Measurements from ENCODE around the gene SEC22C.

SEC22C gene

GRCh38 chr3:42572278-42572677 is 9.5 kb downstream of the SEC22C start:
- DNase-seq (ENCODE audit: low spot score), result no peak
- Histone ChIP-seq H3K4me1 (ENCODE audit: control insufficient read depth in 2 of 2, insufficient read depth in 1 of 2, low read depth in 1 of 2, low read length in 2 of 2) (no peaks in the 10 kb centered on the region), H3K4ac (ENCODE audit: low read length) (no peak overlapping the region), H3K18ac (ENCODE audit: low read length) (no peak overlapping the region), H3K36me3 (replicated peaks in 1 of 2; ENCODE audit: control insufficient read depth in 2 of 2, insufficient read depth in 2 of 2, low read length in 2 of 2) (peaks cover 5 to 72% of the 10 kb centered on the region in 2 donors), H4K91ac (ENCODE audit: low read depth, low read length, poor library complexity) (no peak overlapping the region), H3K14ac (ENCODE audit: low read length) (no peak overlapping the region), H3K23ac (ENCODE audit: low read depth, low read length, poor library complexity) (no peak overlapping the region), H3K79me1 (ENCODE audit: low read depth, low read length) (no peaks in the 10 kb centered on the region), H2AK5ac (ENCODE audit: low read depth, low read length) (no peak overlapping the region), H3K9me3 (replicated peaks in 1 of 2; ENCODE audit: control insufficient read depth in 2 of 2, insufficient read depth in 1 of 2, low read depth in 1 of 2, low read length in 2 of 2) (peaks cover 1 to 26% of the 10 kb centered on the region in 2 donors), H3K27ac (replicated peaks; ENCODE audit: low read length) (no peak overlapping the region), H2BK15ac (ENCODE audit: low read length) (no peak overlapping the region), H3K27me3 (ENCODE audit: control insufficient read depth in 3 of 3, insufficient read depth in 3 of 3, low read depth in 1 of 3, low read length in 3 of 3) (no peaks in the 10 kb centered on the region), H4K8ac (ENCODE audit: low read depth, low read length) (no peak overlapping the region), H2AFZ (ENCODE audit: low read length) (no peak overlapping the region), H2BK120ac (ENCODE audit: low read depth, low read length) (no peak overlapping the region), H3K4me3 (ENCODE audit: low read length in 2 of 2) (no peak overlapping the region), H3K4me2 (ENCODE audit: insufficient read depth, low read length, poor library complexity, severe bottlenecking) (no peak overlapping the region), H2BK5ac (ENCODE audit: low read length) (no peak overlapping the region), H3K9ac (ENCODE audit: low read depth, low read length, poor library complexity) (no peak overlapping the region), H2BK12ac (ENCODE audit: low read length) (no peak overlapping the region)
- WGBS, 2 donors (ENCODE audit: extremely low coverage in 2 of 2, insufficient read length in 2 of 2, insufficient replicate concordance in 1 of 2), result no CpG with 5 or more reads among the region's 3 CpGs

DNA sequence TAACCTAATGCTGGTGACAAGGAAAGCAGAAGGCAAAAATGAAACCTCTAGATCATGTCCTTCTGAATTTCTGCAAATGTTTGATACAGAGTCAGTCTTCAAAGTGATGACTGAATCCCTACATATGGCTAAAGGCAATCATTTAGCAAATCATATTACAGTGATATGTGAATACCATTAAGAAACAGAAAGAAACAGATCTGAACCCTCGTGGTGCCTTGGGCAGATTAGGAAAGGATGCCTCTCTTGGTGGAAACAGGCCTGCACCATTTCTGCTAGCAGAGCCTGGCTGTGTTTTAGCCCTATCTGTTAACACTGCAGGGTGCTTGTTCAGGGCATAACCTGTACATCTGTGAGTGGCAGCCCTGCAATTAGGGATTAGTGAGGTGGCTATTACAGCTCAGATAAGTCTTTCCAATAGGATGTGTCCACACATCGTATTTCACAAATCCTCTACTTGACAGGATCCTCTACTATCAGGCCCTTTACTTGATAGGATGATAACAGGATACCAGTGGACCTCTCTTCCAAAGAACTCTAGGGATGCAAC is 12.1 kb downstream of the SEC22C start:
- no peak overlapping the region for H3K4me2 ChIP-seq (ENCODE audit: insufficient read depth, low read length, poor library complexity, severe bottlenecking)

DNA sequence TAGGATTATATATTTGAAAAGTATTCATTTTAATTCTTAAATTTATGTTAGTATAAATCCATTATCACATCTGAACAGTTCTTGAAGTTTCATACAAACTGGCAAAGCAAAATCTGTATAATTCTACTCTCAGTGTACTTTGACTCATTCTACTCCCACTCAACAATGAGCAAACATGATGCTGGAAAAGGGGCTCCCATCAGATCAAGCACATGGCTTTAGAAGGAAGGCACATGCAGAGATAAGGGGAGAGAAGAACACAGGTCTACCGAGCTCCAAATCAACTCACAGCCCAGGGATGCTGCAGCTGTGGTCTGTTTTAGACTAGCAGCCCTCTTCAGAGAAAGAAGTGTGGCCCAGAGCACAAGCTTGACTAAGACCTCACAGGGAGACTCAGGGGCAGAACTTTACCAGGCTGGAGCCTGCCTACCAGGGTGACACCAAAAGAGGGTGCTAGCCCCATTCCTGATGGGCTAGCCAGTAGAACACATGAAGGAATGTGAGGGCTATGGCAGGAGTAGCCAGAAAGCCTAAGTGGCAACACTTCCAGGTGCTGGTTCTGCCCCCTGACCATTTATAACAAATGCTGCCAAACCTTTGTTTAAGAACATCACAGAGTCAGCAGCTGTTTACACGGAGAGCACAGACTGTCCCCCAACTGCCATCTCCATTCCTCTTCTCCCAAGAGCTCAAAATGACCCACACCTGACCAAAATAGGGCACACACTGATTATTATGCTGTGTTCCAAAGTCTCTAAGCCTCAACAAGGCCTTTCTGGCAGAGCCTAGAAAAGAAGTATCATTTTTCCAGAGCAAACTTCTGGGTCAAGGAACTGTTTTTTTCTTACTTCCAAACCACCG is 19.5 kb downstream of the SEC22C start:
- Histone ChIP-seq H3K4me3 (ENCODE audit: low read length in 2 of 2) (no peak overlapping the region), H2AFZ (ENCODE audit: low read length) (no peak overlapping the region), H3K27ac (replicated peaks; ENCODE audit: low read length) (no peak overlapping the region), H4K8ac (ENCODE audit: low read depth, low read length) (no peak overlapping the region), H3K18ac (ENCODE audit: low read length) (no peak overlapping the region), H3K4me1 (ENCODE audit: control insufficient read depth in 2 of 2, insufficient read depth in 1 of 2, low read depth in 1 of 2, low read length in 2 of 2) (no peaks in the 10 kb centered on the region), H3K9ac (ENCODE audit: low read depth, low read length, poor library complexity) (no peak overlapping the region), H3K23ac (ENCODE audit: low read depth, low read length, poor library complexity) (no peak overlapping the region), H4K91ac (ENCODE audit: low read depth, low read length, poor library complexity) (no peak overlapping the region), H2BK120ac (ENCODE audit: low read depth, low read length) (no peak overlapping the region), H2BK12ac (ENCODE audit: low read length) (no peak overlapping the region), H3K79me1 (ENCODE audit: low read depth, low read length) (no peaks in the 10 kb centered on the region), H2BK15ac (ENCODE audit: low read length) (no peak overlapping the region), H3K14ac (ENCODE audit: low read length) (no peak overlapping the region), H3K9me3 (replicated peaks in 1 of 2; ENCODE audit: control insufficient read depth in 2 of 2, insufficient read depth in 1 of 2, low read depth in 1 of 2, low read length in 2 of 2) (no peaks in the 10 kb centered on the region), H2AK5ac (ENCODE audit: low read depth, low read length) (no peak overlapping the region), H3K27me3 (ENCODE audit: control insufficient read depth in 3 of 3, insufficient read depth in 3 of 3, low read depth in 1 of 3, low read length in 3 of 3) (no peaks in the 10 kb centered on the region), H3K36me3 (replicated peaks in 1 of 2; ENCODE audit: control insufficient read depth in 2 of 2, insufficient read depth in 2 of 2, low read length in 2 of 2) (peaks cover 14 to 96% of the 10 kb centered on the region in 2 donors), H3K4me2 (ENCODE audit: insufficient read depth, low read length, poor library complexity, severe bottlenecking) (no peak overlapping the region), H2BK5ac (ENCODE audit: low read length) (no peak overlapping the region), H3K4ac (ENCODE audit: low read length) (no peak overlapping the region)
- WGBS, 2 donors (ENCODE audit: extremely low coverage in 2 of 2, insufficient read length in 2 of 2, insufficient replicate concordance in 1 of 2), result no CpG with 5 or more reads among the region's 3 CpGs
- DNase-seq (ENCODE audit: low spot score), result no peak

More for the DNA sequence above, 12.1 kb downstream of the SEC22C start:
- H3K27ac ChIP-seq (replicated peaks; ENCODE audit: low read length), result no peak overlapping the region
- peaks cover 12 to 79% of the 10 kb centered on the region in 2 donors for H3K36me3 ChIP-seq (replicated peaks in 1 of 2; ENCODE audit: control insufficient read depth in 2 of 2, insufficient read depth in 2 of 2, low read length in 2 of 2)
- H3K9me3 ChIP-seq (replicated peaks in 1 of 2; ENCODE audit: control insufficient read depth in 2 of 2, insufficient read depth in 1 of 2, low read depth in 1 of 2, low read length in 2 of 2), result peaks cover 0 to 4% of the 10 kb centered on the region in 2 donors
- H2BK120ac ChIP-seq (ENCODE audit: low read depth, low read length), result no peak overlapping the region
- no peak overlapping the region for H3K23ac ChIP-seq (ENCODE audit: low read depth, low read length, poor library complexity)
- DNase-seq (ENCODE audit: low spot score), result no peak
- H2AK5ac ChIP-seq (ENCODE audit: low read depth, low read length), result no peak overlapping the region
- no peak overlapping the region for H2BK15ac ChIP-seq (ENCODE audit: low read length)
- no peak overlapping the region for H2BK5ac ChIP-seq (ENCODE audit: low read length)
- no peak overlapping the region for H2BK12ac ChIP-seq (ENCODE audit: low read length)
- H4K8ac ChIP-seq (ENCODE audit: low read depth, low read length), result no peak overlapping the region
- no peaks in the 10 kb centered on the region for H3K4me1 ChIP-seq (ENCODE audit: control insufficient read depth in 2 of 2, insufficient read depth in 1 of 2, low read depth in 1 of 2, low read length in 2 of 2)
- H3K14ac ChIP-seq (ENCODE audit: low read length), result no peak overlapping the region
- no peak overlapping the region for H2AFZ ChIP-seq (ENCODE audit: low read length)
- no peak overlapping the region for H3K18ac ChIP-seq (ENCODE audit: low read length)
- H3K9ac ChIP-seq (ENCODE audit: low read depth, low read length, poor library complexity), result no peak overlapping the region
- H3K4me3 ChIP-seq (ENCODE audit: low read length in 2 of 2), result no peak overlapping the region
- no peak overlapping the region for H4K91ac ChIP-seq (ENCODE audit: low read depth, low read length, poor library complexity)
- H3K79me1 ChIP-seq (ENCODE audit: low read depth, low read length), result no peaks in the 10 kb centered on the region
- no peaks in the 10 kb centered on the region for H3K27me3 ChIP-seq (ENCODE audit: control insufficient read depth in 3 of 3, insufficient read depth in 3 of 3, low read depth in 1 of 3, low read length in 3 of 3)
- no peak overlapping the region for H3K4ac ChIP-seq (ENCODE audit: low read length)
- no CpG with 5 or more reads among the region's 2 CpGs for WGBS, 2 donors (ENCODE audit: extremely low coverage in 2 of 2, insufficient read length in 2 of 2, insufficient replicate concordance in 1 of 2)

DNA sequence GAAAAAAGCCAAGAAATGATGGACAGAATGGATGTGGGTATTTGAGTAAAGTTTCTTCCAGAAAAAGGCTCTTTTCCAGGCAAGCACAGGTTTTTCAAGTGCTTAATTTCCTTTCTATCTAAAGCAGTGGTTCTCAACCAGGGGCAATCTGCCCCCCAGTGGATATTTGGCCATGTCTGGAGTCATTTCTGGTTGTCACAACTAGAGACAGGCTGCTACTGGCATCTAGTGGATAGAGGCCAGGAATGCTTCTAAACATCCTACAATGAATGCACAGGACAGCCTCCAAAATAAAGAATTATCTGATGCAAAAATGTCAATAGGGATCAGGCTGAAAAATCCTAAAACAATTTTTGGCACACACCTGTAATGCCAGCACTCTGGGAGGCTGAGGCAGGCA is 23.9 kb downstream of the SEC22C start:
- no peak overlapping the region for H3K4me3 ChIP-seq (ENCODE audit: low read length in 2 of 2)
- DNase-seq (ENCODE audit: low spot score), result no peak

More for the DNA sequence above, 23.9 kb downstream of the SEC22C start:
- no peaks in the 10 kb centered on the region for H3K4me1 ChIP-seq (ENCODE audit: control insufficient read depth in 2 of 2, insufficient read depth in 1 of 2, low read depth in 1 of 2, low read length in 2 of 2)
- no peak overlapping the region for H3K23ac ChIP-seq (ENCODE audit: low read depth, low read length, poor library complexity)
- no peak overlapping the region for H2AK5ac ChIP-seq (ENCODE audit: low read depth, low read length)
- no peak overlapping the region for H3K18ac ChIP-seq (ENCODE audit: low read length)
- H3K4ac ChIP-seq (ENCODE audit: low read length), result no peak overlapping the region
- H3K4me2 ChIP-seq (ENCODE audit: insufficient read depth, low read length, poor library complexity, severe bottlenecking), result no peak overlapping the region
- H4K8ac ChIP-seq (ENCODE audit: low read depth, low read length), result no peak overlapping the region
- peaks cover 23 to 96% of the 10 kb centered on the region in 2 donors for H3K36me3 ChIP-seq (replicated peaks in 1 of 2; ENCODE audit: control insufficient read depth in 2 of 2, insufficient read depth in 2 of 2, low read length in 2 of 2)
- H3K79me1 ChIP-seq (ENCODE audit: low read depth, low read length), result no peaks in the 10 kb centered on the region
- H3K27me3 ChIP-seq (ENCODE audit: control insufficient read depth in 3 of 3, insufficient read depth in 3 of 3, low read depth in 1 of 3, low read length in 3 of 3), result no peaks in the 10 kb centered on the region
- H3K9me3 ChIP-seq (replicated peaks in 1 of 2; ENCODE audit: control insufficient read depth in 2 of 2, insufficient read depth in 1 of 2, low read depth in 1 of 2, low read length in 2 of 2), result no peaks in the 10 kb centered on the region
- no peak overlapping the region for H2BK5ac ChIP-seq (ENCODE audit: low read length)
- H2BK12ac ChIP-seq (ENCODE audit: low read length), result no peak overlapping the region
- no peak overlapping the region for H4K91ac ChIP-seq (ENCODE audit: low read depth, low read length, poor library complexity)
- H3K27ac ChIP-seq (replicated peaks; ENCODE audit: low read length), result no peak overlapping the region
- no peak overlapping the region for H3K9ac ChIP-seq (ENCODE audit: low read depth, low read length, poor library complexity)
- H2AFZ ChIP-seq (ENCODE audit: low read length), result no peak overlapping the region
- H2BK15ac ChIP-seq (ENCODE audit: low read length), result no peak overlapping the region
- H3K14ac ChIP-seq (ENCODE audit: low read length), result no peak overlapping the region
- no peak overlapping the region for H2BK120ac ChIP-seq (ENCODE audit: low read depth, low read length)
